KMS-11 (cell line): ENCODE results near the gene UBALD1.

Source experiments
- H2AFZ ChIP-seq: fragments of 200-600 bp; sonication (generic); 2 replicates; pipeline ENCODE4 v1.6.1; 2016; ENCODE audit warnings: antibody characterized with exemption, mixed run types, low read depth
- H3K27ac ChIP-seq: fragments of 200-600 bp; sonication (generic); 2 replicates; pipeline ENCODE4 v1.6.1; 2016; ENCODE audit warnings: mild to moderate bottlenecking, mixed run types
- H3K27me3 ChIP-seq: fragments of 200-600 bp; sonication (generic); 2 replicates; pipeline ENCODE4 v1.6.1; 2017; ENCODE audit warnings: mild to moderate bottlenecking, low read depth, mixed run types, moderate library complexity; ENCODE audit not compliant: insufficient read depth
- H3K36me3 ChIP-seq: fragments of 200-600 bp; sonication (generic); 2 replicates; pipeline ENCODE4 v1.6.1; 2017; ENCODE audit warnings: mild to moderate bottlenecking, mixed run types; ENCODE audit not compliant: insufficient read depth
- H3K4me1 ChIP-seq: fragments of 200-600 bp; sonication (generic); 2 replicates; pipeline ENCODE4 v1.6.1; 2016; ENCODE audit warnings: mild to moderate bottlenecking, low read depth, mixed run types; ENCODE audit not compliant: poor library complexity, severe bottlenecking
- H3K4me2 ChIP-seq: fragments of 200-600 bp; sonication (generic); 2 replicates; pipeline ENCODE4 v1.7.0; 2016; ENCODE audit warnings: mild to moderate bottlenecking, mixed run types
- H3K4me3 ChIP-seq: fragments of 200-600 bp; sonication (generic); IDR thresholded peaks from 2 replicates; pipeline ENCODE4 v1.6.1; 2017; ENCODE audit warnings: low read depth, low read length, mixed read lengths; ENCODE audit not compliant: insufficient read depth
- H3K79me2 ChIP-seq: fragments of 200-600 bp; sonication (generic); 2 replicates; pipeline ENCODE4 v1.6.1; 2016; ENCODE audit warnings: low read depth, mixed run types; ENCODE audit not compliant: insufficient read depth
- H3K9ac ChIP-seq: fragments of 200-600 bp; sonication (generic); 2 replicates; pipeline ENCODE4 v1.6.1; 2016; ENCODE audit warnings: mild to moderate bottlenecking, mixed run types
- H4K20me1 ChIP-seq: fragments of 200-600 bp; sonication (generic); 2 replicates; pipeline ENCODE4 v1.6.1; 2016; ENCODE audit warnings: mild to moderate bottlenecking, mixed run types; ENCODE audit not compliant: insufficient read depth
- CTCF ChIP-seq: fragments of 200-600 bp; sonication (generic); conservative IDR thresholded peaks from 2 replicates; pipeline ENCODE4 v1.6.1; 2017; ENCODE audit warnings: low read depth, mild to moderate bottlenecking, antibody characterized with exemption, low read length, moderate library complexity, mixed read lengths

UBALD1 gene

GRCh38 chr16:4640572-4641305 lies 26.1 kb upstream of the UBALD1 start:
- Histone ChIP-seq H3K27me3 (no peaks in the 10 kb centered on the region), H3K4me2 (no peak overlapping the region), H2AFZ (no peak overlapping the region), H4K20me1 (no peaks in the 10 kb centered on the region; the same call in 1 of the 2 replicates), H3K36me3 (no peaks in the 10 kb centered on the region), H3K9ac (no peak overlapping the region), H3K79me2 (peaks cover 19% of the 10 kb centered on the region; the same call in 1 of the 2 replicates), H3K27ac (no peak overlapping the region), H3K4me3 (no peak overlapping the region), H3K4me1 (peaks cover 7% of the 10 kb centered on the region)
- no peak for TF ChIP-seq CTCF

DNA sequence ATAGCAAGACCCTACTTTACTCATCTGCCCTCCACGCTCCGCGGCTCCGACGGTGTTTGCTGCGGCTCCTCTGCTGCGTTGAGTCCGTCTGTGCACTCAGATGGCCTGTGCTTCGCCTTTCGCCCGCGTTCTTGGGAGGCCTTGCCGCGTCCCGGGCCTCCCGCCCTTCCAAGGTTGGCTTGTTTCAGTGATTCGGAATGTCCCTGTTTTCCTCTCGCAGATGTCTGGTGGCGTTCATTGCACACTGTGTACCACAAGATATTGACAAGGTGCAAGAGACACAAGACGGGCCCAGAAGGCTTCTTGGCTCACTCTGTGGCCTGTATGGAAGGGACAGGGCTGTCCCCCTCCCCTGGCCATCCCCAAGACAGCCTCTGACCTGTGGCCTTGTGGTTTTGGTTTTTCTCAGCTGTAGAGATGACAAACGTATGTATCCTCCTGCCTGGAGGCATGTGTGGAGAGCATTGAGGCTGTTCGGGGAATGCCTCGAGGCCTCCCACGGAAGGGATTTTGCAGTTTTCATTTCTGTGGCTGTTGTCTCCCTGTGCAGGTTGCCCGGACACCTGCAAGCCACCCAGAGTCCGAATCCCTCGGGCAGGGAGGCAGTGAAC lies 25.3 kb upstream of the UBALD1 start:
- no peaks in the 10 kb centered on the region; the same call in 1 of the 2 replicates for H4K20me1 ChIP-seq
- H3K4me2 ChIP-seq, result no peak overlapping the region
- TF ChIP-seq CTCF, result no peak

DNA sequence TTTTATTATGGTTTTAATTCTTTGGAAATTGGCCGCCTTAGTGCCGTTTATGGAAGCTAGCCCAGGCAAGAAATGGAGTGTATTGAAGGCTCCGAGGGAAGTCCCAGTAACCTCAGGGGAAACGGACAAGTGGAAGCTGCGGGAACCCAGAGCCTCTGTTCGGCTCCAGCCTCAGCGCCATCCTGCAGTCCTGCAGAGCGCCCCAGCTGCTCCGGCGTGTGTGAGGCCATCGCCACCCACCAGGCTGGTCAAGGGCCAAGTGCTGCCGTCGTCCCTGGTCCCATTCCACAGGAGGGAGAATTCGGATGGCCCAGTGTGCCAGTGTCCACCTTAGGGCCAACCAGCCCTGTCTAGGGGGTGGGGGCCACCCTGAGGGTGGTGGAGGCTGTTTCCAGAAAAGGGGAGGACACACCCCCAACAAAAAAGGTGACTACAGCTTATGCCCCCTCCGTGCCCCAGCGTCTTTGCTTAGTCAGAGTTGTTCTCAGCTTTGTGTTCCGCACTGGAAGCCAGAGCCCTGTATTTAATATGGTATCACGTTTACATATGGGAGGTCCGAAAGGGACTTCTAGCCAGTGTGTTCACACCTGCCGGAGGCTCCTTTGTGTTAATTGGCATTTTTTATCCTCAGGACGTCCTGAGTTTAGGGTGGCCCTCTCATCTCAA lies 22.9 kb upstream of the UBALD1 start:
- no peak overlapping the region for H2AFZ ChIP-seq
- no peaks in the 10 kb centered on the region; the same call in 1 of the 2 replicates for H4K20me1 ChIP-seq
- no peak for TF ChIP-seq CTCF
- no peak overlapping the region for H3K9ac ChIP-seq
- no peaks in the 10 kb centered on the region for H3K36me3 ChIP-seq
- no peak overlapping the region for H3K4me2 ChIP-seq
- no peak overlapping the region for H3K27ac ChIP-seq
- no peaks in the 10 kb centered on the region for H3K27me3 ChIP-seq
- H3K4me1 ChIP-seq, result peaks cover 12% of the 10 kb centered on the region
- no peak overlapping the region for H3K4me3 ChIP-seq
- H3K79me2 ChIP-seq, result peaks cover 30% of the 10 kb centered on the region; the same call in 1 of the 2 replicates

More for the DNA sequence above, 25.3 kb upstream of the UBALD1 start:
- Histone ChIP-seq H3K79me2 (peaks cover 19% of the 10 kb centered on the region; the same call in 1 of the 2 replicates), H3K9ac (no peak overlapping the region), H2AFZ (no peak overlapping the region), H3K36me3 (no peaks in the 10 kb centered on the region), H3K27ac (no peak overlapping the region), H3K4me3 (no peak overlapping the region), H3K27me3 (no peaks in the 10 kb centered on the region), H3K4me1 (peaks cover 9% of the 10 kb centered on the region)

GRCh38 chr16:4636196-4636595 lies 21.5 kb upstream of the UBALD1 start:
- H3K4me3 ChIP-seq, result no peak overlapping the region
- H3K27ac ChIP-seq, result no peak overlapping the region
- no peaks in the 10 kb centered on the region for H3K27me3 ChIP-seq
- H3K9ac ChIP-seq, result no peak overlapping the region
- peaks cover 12% of the 10 kb centered on the region for H3K4me1 ChIP-seq
- H4K20me1 ChIP-seq, result no peaks in the 10 kb centered on the region; the same call in 1 of the 2 replicates
- H3K79me2 ChIP-seq, result peaks cover 21% of the 10 kb centered on the region; the same call in 1 of the 2 replicates
- H2AFZ ChIP-seq, result no peak overlapping the region
- no peak for TF ChIP-seq CTCF
- H3K4me2 ChIP-seq, result no peak overlapping the region
- no peaks in the 10 kb centered on the region for H3K36me3 ChIP-seq
